Omental fat pad (tissue), 4 donors: ENCODE measurements around the gene DUSP22. TPM values are rescaled to one million over a fixed set of nuclear protein-coding genes. Genes with fewer than 3 reads are reported as not detected.

ENCODE experiments used
- ATAC-seq: fragments of 150-250 bp; one replicate; pipeline ENCODE4 v1.9.1; 2016; ENCODE audit warnings: mild to moderate bottlenecking, moderate library complexity; ENCODE audit not compliant: low FRiP score
- DNase-seq: peaks from one replicate; pipeline ENCODE4 v3.0.0-alpha.2; 2019; ENCODE audit warnings: low spot score
- CTCF ChIP-seq, 3 donors: fragments of 450-650 bp; IDR thresholded peaks; one replicate each; pipeline ENCODE4 v1.5.1; 2016 to 2017; ENCODE audit warnings: antibody characterized with exemption in 3 of 3, mild to moderate bottlenecking in 3 of 3, moderate library complexity in 2 of 3
- total RNA-seq, 4 donors: library from RNA; depleted of rRNA; stranded (reverse); fragments of >200 nt; gene quantifications; one replicate each; pipeline ENCODE4 v1.1.0, GENCODE V29; 2016

DUSP22 gene
- total RNA-seq, 4 donors from 2014 or later: 47.4 to 93.6 (median 65.4) TPM

DNA sequence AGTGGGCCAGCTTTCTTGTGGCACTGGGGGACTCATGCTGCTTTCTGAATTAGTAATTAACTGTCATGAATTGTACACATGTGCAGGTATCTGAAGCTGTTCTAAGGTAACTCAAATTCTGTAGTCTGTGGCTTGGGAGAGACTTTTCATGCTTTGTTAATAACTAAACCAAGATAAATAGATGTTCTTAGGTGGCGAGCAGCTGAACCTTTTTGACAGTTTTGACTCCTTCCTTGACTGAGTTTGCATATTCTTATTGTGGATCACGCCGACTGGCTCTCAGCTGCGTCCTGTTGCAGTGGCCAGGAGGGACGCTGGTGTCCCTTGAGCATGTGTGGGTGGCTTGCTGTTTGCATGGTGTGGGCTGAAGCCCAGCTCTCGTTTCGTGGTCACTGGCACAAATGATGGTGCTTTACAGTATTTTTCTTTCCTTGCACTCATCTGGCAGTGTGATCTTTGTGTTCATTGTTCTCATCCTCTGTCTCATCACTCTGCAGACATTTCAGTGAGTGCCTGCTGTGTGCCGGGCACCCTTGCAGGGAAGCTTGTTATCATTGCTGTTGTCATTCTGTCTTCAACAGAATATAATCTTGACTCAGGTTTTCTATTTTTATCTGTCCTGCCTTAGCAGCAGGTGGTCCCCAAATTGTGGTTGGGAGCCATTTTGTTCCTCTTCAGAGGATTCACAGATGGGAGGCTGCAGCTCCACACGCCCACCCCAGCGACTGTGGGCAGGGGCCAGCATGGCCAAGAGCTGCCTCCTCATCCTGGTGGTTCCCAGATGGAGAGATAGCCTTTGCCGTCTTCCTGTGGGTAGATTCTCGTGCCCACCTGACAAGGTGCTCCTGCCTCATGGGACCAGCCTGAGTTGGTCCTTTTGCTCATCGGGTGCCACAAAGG, 39.6 kb downstream of the DUSP22 start:
- no peak for ATAC-seq
- TF ChIP-seq CTCF (IDR thresholded peaks at IDR 0.05): no peak
- DNase-seq: no peak

- DNase-seq: no peak
- TF ChIP-seq CTCF (IDR thresholded peaks at IDR 0.05): no peak
- ATAC-seq: peak; percentile 47
Observed at GRCh38 chr6:332671-333070, 40.4 kb downstream of the DUSP22 start.

DNA sequence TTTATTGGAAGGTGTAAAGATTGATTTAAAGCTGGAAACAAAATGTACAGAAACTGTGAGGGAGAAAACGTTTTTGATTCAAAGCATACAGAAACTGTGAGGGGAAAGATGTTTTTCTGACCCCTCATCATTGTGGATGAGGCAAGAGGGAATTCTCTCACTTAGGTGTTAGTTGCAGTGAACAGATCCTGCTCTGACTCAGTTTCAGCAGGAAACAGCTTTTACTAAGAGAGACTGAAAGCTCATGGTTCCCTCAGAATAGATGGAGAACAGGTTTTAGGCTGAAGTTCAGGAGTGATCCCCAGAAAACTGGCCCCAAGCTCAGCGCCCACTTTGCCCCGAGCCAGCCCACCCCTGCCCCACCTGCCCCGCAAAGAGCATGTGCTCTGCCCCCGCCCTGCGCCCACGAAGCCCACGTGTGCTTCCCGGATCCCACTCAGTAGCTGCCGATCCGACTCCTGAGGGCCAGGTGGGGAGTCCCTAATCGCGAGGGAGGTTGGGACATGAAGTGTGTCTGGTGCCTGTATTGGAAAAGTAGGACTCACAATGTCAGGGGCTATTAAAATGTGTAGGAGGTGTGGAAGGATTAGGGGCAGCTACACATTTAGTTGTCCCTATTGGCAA, 41.2 kb downstream of the DUSP22 start:
- no peak for TF ChIP-seq CTCF (IDR thresholded peaks at IDR 0.05)
- ATAC-seq (no peak), DNase-seq (no peak)

DNA sequence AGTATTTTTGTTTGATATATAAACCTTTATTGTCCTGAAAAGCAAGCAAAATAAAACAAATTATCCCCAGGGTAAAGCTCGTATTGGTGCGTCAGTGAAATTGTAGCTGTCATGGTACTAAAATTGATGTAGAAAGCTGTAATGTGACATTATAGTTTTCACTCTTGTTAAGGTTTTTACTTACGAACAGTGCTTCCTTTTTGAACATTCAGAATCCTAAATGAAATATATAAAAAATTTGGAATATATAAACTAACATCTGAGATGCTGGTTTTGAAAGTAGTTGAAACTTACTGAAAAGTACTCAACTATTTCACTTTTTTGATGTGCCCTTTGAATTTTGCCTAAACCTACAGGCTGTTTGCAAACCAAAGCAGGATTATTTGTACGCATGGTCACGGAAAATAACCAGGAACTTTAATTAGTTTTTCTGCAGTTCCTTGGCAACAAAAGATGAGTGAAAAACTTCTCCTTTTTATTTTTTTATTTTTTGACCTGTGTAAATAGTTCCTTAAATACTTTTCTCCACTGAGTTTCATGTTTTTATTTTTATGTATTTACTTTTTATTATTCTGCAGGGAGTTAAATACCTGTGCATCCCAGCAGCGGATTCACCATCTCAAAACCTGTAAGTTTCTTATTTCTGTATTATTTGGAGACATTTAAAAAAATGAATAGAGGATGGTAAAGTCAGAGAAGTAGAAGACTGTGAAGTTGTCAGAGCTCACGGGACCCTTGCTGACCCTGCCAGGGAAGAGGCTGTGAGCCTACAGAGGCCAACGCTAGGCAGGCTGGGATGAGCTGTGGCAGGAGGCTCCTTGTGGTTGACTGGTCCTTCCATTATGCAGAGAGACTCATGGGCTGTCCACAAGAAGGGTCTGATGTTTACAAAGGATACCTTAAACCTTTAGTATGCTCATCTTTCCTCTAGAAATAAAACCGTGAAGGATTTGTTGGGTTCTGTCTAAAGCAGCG, 42.5 kb downstream of the DUSP22 start:
- no peak for TF ChIP-seq CTCF (IDR thresholded peaks at IDR 0.05)
- ATAC-seq (no peak), DNase-seq (no peak)

- no peak for ATAC-seq
- no peak for TF ChIP-seq CTCF (IDR thresholded peaks at IDR 0.05)
- no peak for DNase-seq
Observed at GRCh38 chr6:335572-335971, 43.3 kb downstream of the DUSP22 start.

GRCh38 chr6:336159-337114, 44.1 kb downstream of the DUSP22 start:
- no peak for TF ChIP-seq CTCF (IDR thresholded peaks at IDR 0.05)
- ATAC-seq: no peak
- no peak for DNase-seq
